Karpas-422 (cell line): ENCODE data around the gene VILL. TPM values are rescaled to one million over a fixed set of nuclear protein-coding genes. Genes with fewer than 3 reads are reported as not detected.
"Not testable (repeated sequence)": the region's sequence is repeated elsewhere in the genome, so short reads cannot be mapped to it uniquely, and the experiment has no call there.

ENCODE experiments used
- DNase-seq: peaks from one replicate; pipeline ENCODE4 v3.0.0-alpha.2; 2015
- H2AFZ ChIP-seq: fragments of 200-600 bp; sonication (generic); 2 replicates; pipeline ENCODE4 v1.6.1; 2014; ENCODE audit warnings: antibody characterized with exemption, low read length, mixed read lengths
- H3K27ac ChIP-seq: fragments of 200-600 bp; sonication (generic); 2 replicates; pipeline ENCODE4 v1.5.1; 2014; ENCODE audit warnings: mild to moderate bottlenecking, low read length, moderate library complexity
- H3K27me3 ChIP-seq: fragments of 200-600 bp; sonication (generic); 2 replicates; pipeline ENCODE4 v1.6.1; 2014; ENCODE audit warnings: low read length, mixed read lengths
- H3K36me3 ChIP-seq: fragments of 200-600 bp; sonication (generic); 2 replicates; pipeline ENCODE4 v1.6.1; 2014; ENCODE audit warnings: low read length, mixed read lengths; ENCODE audit not compliant: insufficient read depth
- H3K4me1 ChIP-seq: fragments of 200-600 bp; sonication (generic); 2 replicates; pipeline ENCODE4 v1.6.1; 2014; ENCODE audit warnings: mild to moderate bottlenecking, low read length, mixed read lengths
- H3K4me2 ChIP-seq: fragments of 200-600 bp; sonication (generic); 2 replicates; pipeline ENCODE4 v1.6.1; 2014; ENCODE audit warnings: low read length, low read depth, mild to moderate bottlenecking; ENCODE audit not compliant: poor library complexity, severe bottlenecking
- H3K4me3 ChIP-seq: fragments of 200-600 bp; sonication (generic); 2 replicates; pipeline ENCODE4 v1.5.1; 2014; ENCODE audit warnings: mild to moderate bottlenecking, antibody characterized with exemption, low read length, mixed read lengths
- H3K79me2 ChIP-seq: fragments of 200-600 bp; sonication (generic); 2 replicates; pipeline ENCODE4 v1.6.1; 2014; ENCODE audit warnings: mild to moderate bottlenecking, low read length, mixed read lengths
- H3K9ac ChIP-seq: fragments of 200-600 bp; sonication (generic); 2 replicates; pipeline ENCODE4 v1.6.0; 2014; ENCODE audit warnings: low read length
- H3K9me2 ChIP-seq: fragments of 200-600 bp; sonication (generic), shearing (Covaris generic); replicated peaks from 2 replicates; pipeline ENCODE4 v1.6.0; 2014; ENCODE audit warnings: mild to moderate bottlenecking, low read length, moderate library complexity; ENCODE audit not compliant: insufficient read depth
- H3K9me3 ChIP-seq: fragments of 300-700, 200-600 bp; sonication (generic); 2 replicates; pipeline ENCODE4 v1.6.1; 2014; ENCODE audit warnings: low read length, mixed read lengths
- H4K20me1 ChIP-seq: fragments of 200-600 bp; sonication (generic); 2 replicates; pipeline ENCODE4 v1.6.1; 2014; ENCODE audit warnings: mild to moderate bottlenecking, antibody characterized with exemption, low read length, low read depth; ENCODE audit not compliant: insufficient read depth
- small RNA-seq: library from RNA; depleted of rRNA; stranded (forward); fragments of <200 nt; gene quantifications from one replicate; pipeline ENCODE3, GENCODE V24; 2014
- total RNA-seq: library from RNA; depleted of rRNA; stranded (reverse); fragments of >200 nt; shearing (Covaris generic); gene quantifications from 2 replicates; pipeline ENCODE4 v1.2.3, GENCODE V29; 2014; ENCODE audit warnings: low replicate concordance; rRNA removed

The VILL gene
- total RNA-seq, 1 experiment from 2014 or later, result 9.7 TPM

GRCh38 chr3:38053813-38054498, 63.4 kb downstream of the VILL start:
- not testable (repeated sequence) for H3K9ac ChIP-seq, H3K36me3 ChIP-seq, H2AFZ ChIP-seq, H3K9me2 ChIP-seq, DNase-seq, H3K27ac ChIP-seq, H3K79me2 ChIP-seq, H3K9me3 ChIP-seq, H3K4me1 ChIP-seq, H4K20me1 ChIP-seq, H3K27me3 ChIP-seq, H3K4me2 ChIP-seq, H3K4me3 ChIP-seq

DNA sequence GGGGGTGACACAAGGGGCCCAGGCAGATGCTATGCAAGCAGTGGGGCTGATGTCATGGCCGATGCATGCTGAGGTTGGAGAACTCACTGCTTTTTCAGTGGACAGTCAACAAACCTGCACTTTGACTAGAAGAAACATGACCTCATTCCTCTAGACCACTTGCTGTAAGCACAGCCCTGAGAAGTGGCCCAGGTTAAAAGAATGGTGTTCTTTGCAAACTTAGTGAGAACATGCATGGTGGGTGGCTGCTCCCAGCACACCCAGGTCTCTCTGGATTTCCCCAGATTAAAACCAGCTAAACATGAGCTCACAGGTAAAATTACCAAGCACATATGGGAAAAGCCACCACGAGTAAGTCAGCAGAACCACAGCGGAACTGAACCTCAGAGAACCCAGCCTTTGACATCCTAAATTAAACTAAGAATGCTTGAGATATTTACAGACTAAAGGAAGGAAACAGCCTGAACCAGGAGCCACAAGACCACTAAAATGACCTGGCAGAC, 64.0 kb downstream of the VILL start:
- Histone ChIP-seq H3K9me3 (no peaks in the 10 kb centered on the region), H3K4me2 (no peak overlapping the region), H2AFZ (no peak overlapping the region), H3K27me3 (no peaks in the 10 kb centered on the region), H3K9ac (no peak overlapping the region), H3K4me3 (no peak overlapping the region), H4K20me1 (no peaks in the 10 kb centered on the region), H3K9me2 (no peaks in the 10 kb centered on the region), H3K4me1 (no peaks in the 10 kb centered on the region), H3K36me3 (no peaks in the 10 kb centered on the region), H3K27ac (no peak overlapping the region), H3K79me2 (no peaks in the 10 kb centered on the region)
- no peak for DNase-seq

Small RNA genes lying within 50 kb of the gene (small RNA-seq; reads per million reads assigned to genes)
- 0.12 reads per million for gene MIR26A1
- gene RF00019, result not detected

Other genes with a start within 250 kb of the VILL start
- not detected in 2 replicates for gene CTDSPL, start 128.9 kb upstream of the VILL start, total RNA-seq
- 0.89 and 2.2 TPM in 2 replicates for gene PLCD1, start 38.9 kb downstream of the VILL start, total RNA-seq
- gene DLEC1, start 48.4 kb downstream of the VILL start, total RNA-seq, result not detected in 2 replicates
- gene ACAA1, start 146.3 kb downstream of the VILL start, total RNA-seq, result 23.4 and 34.4 TPM in 2 replicates
- gene MYD88, start 147.9 kb downstream of the VILL start, total RNA-seq, result 11.3 and 23.0 TPM in 2 replicates
- 42.7 and 55.3 TPM in 2 replicates for gene OXSR1, start 174.8 kb downstream of the VILL start, total RNA-seq